HL-60 (cell line): ENCODE measurements around the gene BLOC1S1.

Experiments used
- POLR2AphosphoS5 ChIP-seq: IDR thresholded peaks from 2 replicates; pipeline ENCODE4 v1.6.1; 2012; ENCODE audit warnings: low read depth
- TF ChIP-seq, protein P1 (sequence below): IDR thresholded peaks from one replicate; pipeline ENCODE4 v1.5.1; 2011; ENCODE audit warnings: low read length, control low read depth, inconsistent platforms; ENCODE audit not compliant: insufficient read depth

DNA sequence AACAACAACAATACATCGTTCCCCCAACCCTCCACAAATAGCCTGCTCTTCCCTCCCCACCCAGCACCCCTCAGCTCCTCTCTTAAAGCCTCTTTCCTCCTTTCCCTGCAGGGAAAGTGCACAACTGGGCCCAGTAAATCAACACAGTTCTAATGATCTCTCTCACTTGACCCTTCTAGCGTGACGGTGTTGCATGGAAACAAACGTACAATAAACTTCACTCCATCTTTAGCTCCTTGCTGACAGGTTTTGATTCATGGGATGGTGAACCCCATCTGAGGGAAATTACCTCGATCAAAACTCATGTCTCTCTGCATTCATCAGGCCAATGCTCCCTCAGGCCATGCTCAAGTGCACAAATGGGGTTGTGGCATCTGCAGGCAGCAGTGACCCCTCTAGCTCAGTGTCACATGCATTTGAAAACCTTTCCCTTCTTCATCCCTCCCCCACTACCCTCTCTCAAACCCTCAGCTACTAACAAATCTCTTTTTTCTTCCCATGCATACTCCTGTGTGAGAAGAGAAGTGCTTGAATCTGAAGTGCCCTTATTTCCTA, 50.0 kb downstream of the BLOC1S1 start:
- no peak for TF ChIP-seq POLR2AphosphoS5
- TF ChIP-seq, protein P1, sequence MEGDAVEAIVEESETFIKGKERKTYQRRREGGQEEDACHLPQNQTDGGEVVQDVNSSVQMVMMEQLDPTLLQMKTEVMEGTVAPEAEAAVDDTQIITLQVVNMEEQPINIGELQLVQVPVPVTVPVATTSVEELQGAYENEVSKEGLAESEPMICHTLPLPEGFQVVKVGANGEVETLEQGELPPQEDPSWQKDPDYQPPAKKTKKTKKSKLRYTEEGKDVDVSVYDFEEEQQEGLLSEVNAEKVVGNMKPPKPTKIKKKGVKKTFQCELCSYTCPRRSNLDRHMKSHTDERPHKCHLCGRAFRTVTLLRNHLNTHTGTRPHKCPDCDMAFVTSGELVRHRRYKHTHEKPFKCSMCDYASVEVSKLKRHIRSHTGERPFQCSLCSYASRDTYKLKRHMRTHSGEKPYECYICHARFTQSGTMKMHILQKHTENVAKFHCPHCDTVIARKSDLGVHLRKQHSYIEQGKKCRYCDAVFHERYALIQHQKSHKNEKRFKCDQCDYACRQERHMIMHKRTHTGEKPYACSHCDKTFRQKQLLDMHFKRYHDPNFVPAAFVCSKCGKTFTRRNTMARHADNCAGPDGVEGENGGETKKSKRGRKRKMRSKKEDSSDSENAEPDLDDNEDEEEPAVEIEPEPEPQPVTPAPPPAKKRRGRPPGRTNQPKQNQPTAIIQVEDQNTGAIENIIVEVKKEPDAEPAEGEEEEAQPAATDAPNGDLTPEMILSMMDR: no peak
